ENCODE results near the gene CNKSR1. TPM values are rescaled to one million over a fixed set of nuclear protein-coding genes. Genes with fewer than 3 reads are reported as not detected.

Gene CNKSR1
- total RNA-seq, 1 experiment from 2014 or later = 18.0 TPM

DNA sequence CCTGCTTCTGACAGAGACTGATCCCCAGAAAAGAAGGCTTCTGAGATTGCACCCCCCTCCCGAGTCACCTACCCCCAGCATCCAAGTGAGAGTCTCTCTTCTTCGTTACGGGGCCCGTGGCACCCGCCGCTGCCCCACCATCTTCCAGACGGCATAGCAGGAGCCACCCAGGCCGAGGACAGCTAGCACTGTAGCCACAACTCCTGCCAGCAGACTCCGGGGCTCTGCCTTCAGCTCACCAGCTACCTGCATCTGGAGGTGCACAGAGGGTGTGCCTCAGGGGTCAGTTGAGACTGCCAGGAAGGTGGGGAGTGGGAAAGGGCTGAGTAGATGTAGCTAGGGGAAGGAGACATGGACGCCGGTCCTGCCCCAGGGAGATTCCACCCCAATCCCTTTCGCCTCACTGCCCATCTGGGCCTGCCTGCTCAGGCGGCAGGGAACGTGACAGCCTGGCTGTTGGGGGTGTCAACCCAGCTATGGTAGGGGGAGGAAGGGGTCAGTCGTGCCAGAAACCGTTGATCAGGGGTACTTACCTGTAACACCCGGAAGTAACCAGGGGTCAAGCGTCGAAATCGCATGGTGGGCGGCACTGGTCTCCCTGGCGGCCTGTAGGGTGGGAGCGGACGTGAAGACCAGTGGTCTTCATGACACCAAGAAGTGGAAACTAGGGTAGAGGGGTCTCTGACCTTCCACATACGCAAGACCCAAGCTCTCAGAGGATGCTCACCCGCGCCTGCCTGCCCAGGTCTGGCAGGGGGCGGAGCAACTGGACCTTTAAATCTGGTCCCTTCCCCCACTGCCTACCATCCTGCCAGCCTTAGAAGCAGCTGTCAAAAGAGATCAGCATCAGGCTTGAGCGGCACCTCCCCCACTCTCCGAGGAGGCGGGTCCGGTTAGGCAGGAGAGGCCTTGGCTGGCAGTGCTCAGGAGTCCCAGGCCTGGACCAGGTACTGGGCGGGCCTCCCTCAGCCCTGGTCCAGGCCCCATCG lies 5.9 kb upstream of the CNKSR1 start, which contains the start of gene ZNF593OS:
ZNF593OS (minus strand) TSS at position 749 of the 989 bp plus-strand sequence; CDS start at position 578, 171 bp downstream.
- POLR2A ChIA-PET = interaction anchor here (0.6 kb wide), 1 partner anchor 16 kb away, joined by 4 read pairs; no protein-coding TSS in a partner anchor
- DNase-seq (ENCODE audit: low spot score) (no peak), ATAC-seq (no peak)
- Mint-ChIP-seq H3K4me3 (peak within 1 kb of the TSS; percentile 85), H3K9me3 (no peaks in the 10 kb centered on the region), H3K27me3 (ENCODE audit: low read depth) (peaks cover 3% of the 10 kb centered on the region), H3K36me3 (no peaks in the 10 kb centered on the region), H3K27ac (no peak within 1 kb of the TSS), H3K4me1 (peaks cover 19% of the 10 kb centered on the region)
- TF ChIP-seq ZNF416 (CRISPR knock-in tag; IDR thresholded peaks at IDR 0.05) (no peak), JAZF1 (CRISPR knock-in tag; IDR thresholded peaks at IDR 0.05) (no peak), FOXJ3 (CRISPR knock-in tag; IDR thresholded peaks at IDR 0.05; ENCODE audit: borderline replicate concordance) (no peak), NR3C1 (CRISPR knock-in tag; conservative IDR thresholded peaks at IDR 0.05; ENCODE audit: low read depth) (no peak), ZNF423 (CRISPR knock-in tag; IDR thresholded peaks at IDR 0.05) (no peak), ZNF317 (CRISPR knock-in tag; IDR thresholded peaks at IDR 0.05; ENCODE audit: borderline replicate concordance, low read depth) (no peak), TP53 (CRISPR knock-in tag; IDR thresholded peaks at IDR 0.05) (no peak)
- TF ChIP-seq, protein P1, sequence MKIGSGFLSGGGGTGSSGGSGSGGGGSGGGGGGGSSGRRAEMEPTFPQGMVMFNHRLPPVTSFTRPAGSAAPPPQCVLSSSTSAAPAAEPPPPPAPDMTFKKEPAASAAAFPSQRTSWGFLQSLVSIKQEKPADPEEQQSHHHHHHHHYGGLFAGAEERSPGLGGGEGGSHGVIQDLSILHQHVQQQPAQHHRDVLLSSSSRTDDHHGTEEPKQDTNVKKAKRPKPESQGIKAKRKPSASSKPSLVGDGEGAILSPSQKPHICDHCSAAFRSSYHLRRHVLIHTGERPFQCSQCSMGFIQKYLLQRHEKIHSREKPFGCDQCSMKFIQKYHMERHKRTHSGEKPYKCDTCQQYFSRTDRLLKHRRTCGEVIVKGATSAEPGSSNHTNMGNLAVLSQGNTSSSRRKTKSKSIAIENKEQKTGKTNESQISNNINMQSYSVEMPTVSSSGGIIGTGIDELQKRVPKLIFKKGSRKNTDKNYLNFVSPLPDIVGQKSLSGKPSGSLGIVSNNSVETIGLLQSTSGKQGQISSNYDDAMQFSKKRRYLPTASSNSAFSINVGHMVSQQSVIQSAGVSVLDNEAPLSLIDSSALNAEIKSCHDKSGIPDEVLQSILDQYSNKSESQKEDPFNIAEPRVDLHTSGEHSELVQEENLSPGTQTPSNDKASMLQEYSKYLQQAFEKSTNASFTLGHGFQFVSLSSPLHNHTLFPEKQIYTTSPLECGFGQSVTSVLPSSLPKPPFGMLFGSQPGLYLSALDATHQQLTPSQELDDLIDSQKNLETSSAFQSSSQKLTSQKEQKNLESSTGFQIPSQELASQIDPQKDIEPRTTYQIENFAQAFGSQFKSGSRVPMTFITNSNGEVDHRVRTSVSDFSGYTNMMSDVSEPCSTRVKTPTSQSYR (CRISPR knock-in tag; IDR thresholded peaks at IDR 0.05) = no peak
- TF ChIP-seq, protein P2, sequence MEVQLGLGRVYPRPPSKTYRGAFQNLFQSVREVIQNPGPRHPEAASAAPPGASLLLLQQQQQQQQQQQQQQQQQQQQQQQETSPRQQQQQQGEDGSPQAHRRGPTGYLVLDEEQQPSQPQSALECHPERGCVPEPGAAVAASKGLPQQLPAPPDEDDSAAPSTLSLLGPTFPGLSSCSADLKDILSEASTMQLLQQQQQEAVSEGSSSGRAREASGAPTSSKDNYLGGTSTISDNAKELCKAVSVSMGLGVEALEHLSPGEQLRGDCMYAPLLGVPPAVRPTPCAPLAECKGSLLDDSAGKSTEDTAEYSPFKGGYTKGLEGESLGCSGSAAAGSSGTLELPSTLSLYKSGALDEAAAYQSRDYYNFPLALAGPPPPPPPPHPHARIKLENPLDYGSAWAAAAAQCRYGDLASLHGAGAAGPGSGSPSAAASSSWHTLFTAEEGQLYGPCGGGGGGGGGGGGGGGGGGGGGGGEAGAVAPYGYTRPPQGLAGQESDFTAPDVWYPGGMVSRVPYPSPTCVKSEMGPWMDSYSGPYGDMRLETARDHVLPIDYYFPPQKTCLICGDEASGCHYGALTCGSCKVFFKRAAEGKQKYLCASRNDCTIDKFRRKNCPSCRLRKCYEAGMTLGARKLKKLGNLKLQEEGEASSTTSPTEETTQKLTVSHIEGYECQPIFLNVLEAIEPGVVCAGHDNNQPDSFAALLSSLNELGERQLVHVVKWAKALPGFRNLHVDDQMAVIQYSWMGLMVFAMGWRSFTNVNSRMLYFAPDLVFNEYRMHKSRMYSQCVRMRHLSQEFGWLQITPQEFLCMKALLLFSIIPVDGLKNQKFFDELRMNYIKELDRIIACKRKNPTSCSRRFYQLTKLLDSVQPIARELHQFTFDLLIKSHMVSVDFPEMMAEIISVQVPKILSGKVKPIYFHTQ (CRISPR knock-in tag; IDR thresholded peaks at IDR 0.05) = no peak
- TF ChIP-seq, protein P3, sequence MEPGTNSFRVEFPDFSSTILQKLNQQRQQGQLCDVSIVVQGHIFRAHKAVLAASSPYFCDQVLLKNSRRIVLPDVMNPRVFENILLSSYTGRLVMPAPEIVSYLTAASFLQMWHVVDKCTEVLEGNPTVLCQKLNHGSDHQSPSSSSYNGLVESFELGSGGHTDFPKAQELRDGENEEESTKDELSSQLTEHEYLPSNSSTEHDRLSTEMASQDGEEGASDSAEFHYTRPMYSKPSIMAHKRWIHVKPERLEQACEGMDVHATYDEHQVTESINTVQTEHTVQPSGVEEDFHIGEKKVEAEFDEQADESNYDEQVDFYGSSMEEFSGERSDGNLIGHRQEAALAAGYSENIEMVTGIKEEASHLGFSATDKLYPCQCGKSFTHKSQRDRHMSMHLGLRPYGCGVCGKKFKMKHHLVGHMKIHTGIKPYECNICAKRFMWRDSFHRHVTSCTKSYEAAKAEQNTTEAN (CRISPR knock-in tag; IDR thresholded peaks at IDR 0.05) = no peak
- TF ChIP-seq, protein P4, sequence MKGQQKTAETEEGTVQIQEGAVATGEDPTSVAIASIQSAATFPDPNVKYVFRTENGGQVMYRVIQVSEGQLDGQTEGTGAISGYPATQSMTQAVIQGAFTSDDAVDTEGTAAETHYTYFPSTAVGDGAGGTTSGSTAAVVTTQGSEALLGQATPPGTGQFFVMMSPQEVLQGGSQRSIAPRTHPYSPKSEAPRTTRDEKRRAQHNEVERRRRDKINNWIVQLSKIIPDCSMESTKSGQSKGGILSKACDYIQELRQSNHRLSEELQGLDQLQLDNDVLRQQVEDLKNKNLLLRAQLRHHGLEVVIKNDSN (CRISPR knock-in tag; IDR thresholded peaks at IDR 0.05) = no peak
- TF ChIP-seq, protein P5, sequence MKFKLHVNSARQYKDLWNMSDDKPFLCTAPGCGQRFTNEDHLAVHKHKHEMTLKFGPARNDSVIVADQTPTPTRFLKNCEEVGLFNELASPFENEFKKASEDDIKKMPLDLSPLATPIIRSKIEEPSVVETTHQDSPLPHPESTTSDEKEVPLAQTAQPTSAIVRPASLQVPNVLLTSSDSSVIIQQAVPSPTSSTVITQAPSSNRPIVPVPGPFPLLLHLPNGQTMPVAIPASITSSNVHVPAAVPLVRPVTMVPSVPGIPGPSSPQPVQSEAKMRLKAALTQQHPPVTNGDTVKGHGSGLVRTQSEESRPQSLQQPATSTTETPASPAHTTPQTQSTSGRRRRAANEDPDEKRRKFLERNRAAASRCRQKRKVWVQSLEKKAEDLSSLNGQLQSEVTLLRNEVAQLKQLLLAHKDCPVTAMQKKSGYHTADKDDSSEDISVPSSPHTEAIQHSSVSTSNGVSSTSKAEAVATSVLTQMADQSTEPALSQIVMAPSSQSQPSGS (CRISPR knock-in tag; IDR thresholded peaks at IDR 0.05; ENCODE audit: borderline replicate concordance, low read depth) = no peak
- TF ChIP-seq, protein P6, sequence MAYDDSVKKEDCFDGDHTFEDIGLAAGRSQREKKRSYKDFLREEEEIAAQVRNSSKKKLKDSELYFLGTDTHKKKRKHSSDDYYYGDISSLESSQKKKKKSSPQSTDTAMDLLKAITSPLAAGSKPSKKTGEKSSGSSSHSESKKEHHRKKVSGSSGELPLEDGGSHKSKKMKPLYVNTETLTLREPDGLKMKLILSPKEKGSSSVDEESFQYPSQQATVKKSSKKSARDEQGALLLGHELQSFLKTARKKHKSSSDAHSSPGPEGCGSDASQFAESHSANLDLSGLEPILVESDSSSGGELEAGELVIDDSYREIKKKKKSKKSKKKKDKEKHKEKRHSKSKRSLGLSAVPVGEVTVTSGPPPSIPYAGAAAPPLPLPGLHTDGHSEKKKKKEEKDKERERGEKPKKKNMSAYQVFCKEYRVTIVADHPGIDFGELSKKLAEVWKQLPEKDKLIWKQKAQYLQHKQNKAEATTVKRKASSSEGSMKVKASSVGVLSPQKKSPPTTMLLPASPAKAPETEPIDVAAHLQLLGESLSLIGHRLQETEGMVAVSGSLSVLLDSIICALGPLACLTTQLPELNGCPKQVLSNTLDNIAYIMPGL (CRISPR knock-in tag; IDR thresholded peaks at IDR 0.05) = no peak
- CTCF ChIA-PET = interaction anchor here (1.3 to 4.0 kb wide), 4 partner anchors 18 to 108 kb away, joined by 3 to 46 read pairs (median 15); partner anchors contain the start of genes CATSPER4 and CEP85
